Measurements from ENCODE around the gene CCDC160.
"Not testable (repeated sequence)": the region's sequence is repeated elsewhere in the genome, so short reads cannot be mapped to it uniquely, and the experiment has no call there.

Gene CCDC160
- total RNA-seq = 0 to 0.04 reads per million in 2 experiments

DNA sequence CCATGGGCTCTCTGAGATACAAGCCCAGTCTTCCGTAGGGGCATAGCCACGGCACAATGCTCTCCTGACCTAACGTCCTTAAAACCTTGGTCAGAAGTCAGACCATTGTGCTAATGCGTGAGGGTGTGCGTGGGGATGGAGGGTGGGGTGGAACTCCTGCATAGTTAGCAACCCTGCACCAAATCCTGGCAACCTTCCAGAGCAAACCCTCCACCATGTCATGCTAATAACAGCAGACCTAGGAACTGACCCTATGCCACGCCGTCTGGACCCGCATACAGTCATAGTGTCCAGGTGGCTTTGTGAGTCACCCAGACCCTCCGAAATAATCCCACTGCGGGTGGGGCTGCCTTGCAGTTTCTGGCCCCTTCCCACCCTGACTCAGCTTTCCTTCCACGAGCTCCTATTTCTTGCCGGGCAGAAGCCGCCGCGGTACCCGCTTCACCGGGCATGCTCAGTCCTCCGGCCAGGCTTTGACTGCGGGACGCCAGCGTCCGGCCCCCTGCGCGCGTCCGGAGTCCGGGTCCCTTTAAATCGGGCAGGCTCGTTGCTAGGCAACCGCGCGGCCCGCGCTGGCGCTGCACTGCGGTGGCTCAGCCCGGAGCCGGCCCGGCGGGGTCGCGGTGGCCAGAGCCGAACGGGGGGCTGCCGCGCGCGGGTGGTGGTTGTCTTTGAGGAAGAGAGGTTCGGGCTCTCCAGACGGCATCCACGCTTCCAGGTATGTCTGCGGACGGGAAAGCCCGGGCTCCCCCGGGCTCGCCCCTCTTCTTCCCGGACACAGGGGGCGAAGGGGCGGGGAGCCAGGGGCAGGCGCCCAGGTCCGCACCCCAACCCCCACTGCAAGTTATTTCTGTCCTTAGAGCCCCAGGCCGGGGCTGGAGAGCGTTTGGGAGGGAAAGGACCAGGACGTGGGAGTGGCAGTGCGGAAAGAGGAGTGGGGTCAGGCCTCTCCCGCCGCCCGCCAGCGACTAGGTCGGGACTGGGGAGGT, at the start of gene CCDC160:
Gene CCDC160 (plus strand): TSS at position 557 of the 989 bp plus-strand sequence. CDS start 7,619 bp downstream, outside the sequence.
- no peak for DNase-seq (ENCODE audit: low read depth)

DNA sequence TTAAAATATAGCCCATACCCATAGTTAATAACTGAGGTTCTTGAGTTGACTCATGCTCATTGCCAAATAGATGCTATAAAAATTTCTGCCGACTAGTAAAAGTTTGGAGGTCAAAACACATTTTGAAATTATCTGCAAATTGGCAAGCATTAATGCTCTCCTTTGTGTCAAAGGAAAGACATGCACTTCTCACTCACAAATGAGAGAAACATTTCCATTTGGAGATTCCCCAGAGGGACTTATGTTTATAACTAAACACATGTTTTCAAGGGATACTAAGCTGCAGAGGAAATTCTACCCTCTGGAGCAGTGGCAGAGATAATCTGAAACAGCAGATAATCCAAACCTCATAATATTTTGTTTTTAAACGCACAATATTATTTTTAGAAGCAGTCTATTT, 45.7 kb upstream of the CCDC160 start:
- DNase-seq (ENCODE audit: low read depth) = no peak

DNA sequence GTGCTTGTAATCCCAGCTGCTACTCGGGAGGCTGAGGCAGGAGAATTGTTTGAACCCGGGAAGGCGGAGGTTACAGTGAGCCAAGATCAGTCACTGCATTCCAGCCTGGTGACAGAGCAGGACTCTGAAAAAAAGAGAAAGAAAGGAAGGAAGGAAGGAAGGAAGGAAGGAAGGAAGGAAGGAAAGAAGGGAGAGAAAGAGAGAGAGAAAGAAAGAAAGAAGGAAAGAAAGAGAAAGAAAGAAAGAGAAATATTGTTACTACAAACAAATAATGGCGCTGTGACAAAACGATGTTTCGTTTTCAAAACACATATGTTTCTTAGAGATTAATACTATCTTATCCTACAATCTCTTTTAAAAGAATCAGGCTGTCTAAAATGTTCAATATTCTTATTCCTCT, 42.1 kb upstream of the CCDC160 start:
- DNase-seq (ENCODE audit: low read depth) = no peak

DNA sequence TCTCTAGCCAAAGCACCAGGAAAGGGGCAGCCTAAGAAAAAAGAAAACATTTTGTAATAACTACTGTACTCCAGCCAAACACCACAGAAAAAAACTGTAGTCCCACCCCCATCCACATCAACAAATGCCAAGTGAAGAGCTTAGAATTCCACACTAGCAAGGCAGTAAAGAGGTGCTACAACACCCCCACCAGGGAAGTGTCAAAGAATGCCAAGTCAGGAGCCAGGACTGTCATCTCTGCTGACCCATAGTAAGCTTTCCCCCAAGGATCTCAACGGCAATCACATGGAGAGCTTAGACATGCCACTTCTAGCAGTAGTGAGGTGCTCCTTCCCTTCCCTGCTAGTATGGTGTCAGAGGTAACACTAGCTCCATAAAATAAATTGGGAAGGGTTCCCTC, 34.4 kb upstream of the CCDC160 start:
- DNase-seq (ENCODE audit: low read depth) = no peak

DNA sequence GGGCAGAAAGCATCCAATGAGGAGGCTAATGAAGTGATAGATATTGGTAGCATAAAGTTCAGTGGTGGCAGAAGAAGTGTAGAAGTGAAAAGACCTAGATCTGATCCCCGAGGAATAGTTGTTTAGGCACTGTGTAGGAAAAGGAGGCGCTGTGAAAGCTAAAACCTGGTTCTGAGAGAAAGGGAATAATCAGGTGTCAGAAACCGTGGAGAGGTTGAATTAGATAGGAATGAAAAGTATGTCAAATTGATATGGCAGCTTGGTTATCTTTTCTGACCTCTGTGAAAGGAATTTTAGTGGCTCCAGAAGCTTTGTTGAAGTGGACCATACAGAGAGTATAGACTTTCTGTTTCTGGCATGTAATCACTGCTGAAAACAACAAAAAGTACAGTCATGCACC, 30.8 kb upstream of the CCDC160 start:
- no peak for DNase-seq (ENCODE audit: low read depth)

DNA sequence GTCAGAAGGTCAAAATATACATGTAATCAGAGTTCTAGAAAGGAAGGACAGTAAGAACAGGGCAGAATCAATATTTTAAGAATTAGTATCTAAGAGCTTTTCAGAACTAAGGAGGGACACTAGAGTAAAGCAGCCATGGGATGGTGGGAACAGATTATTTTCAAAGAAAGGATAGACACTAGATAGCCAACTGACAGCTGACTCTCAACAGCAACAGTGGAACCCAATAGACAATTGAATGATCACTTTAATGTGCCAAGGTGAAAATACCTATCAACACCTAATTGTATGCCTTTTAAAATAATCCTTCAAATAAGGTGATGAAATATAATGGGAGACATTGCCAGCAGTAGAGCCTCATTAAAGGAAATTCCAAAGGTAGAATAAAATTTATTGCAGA, 26.5 kb upstream of the CCDC160 start:
- DNase-seq (ENCODE audit: low read depth) = no peak

DNA sequence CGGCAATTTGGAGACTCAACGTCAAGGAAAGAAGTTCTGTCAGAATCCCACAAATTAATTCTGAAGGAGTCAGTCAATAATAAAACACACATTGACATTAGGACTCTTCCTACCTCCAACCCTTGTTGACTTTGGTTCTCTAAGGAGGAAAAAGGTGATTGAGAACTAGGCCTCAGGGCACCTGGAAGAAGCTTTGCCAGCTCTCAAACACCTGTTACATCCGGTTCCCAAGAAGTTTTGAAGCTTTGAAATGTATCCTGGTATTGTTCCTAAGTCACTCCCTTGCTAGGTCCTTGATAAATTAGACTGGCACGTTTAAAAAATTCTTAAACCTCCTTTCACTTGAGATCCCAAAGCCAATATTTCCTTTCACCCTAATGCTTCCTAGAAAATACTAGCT, 1.7 kb upstream of the CCDC160 start:
- DNase-seq (ENCODE audit: low read depth) = no peak

DNA sequence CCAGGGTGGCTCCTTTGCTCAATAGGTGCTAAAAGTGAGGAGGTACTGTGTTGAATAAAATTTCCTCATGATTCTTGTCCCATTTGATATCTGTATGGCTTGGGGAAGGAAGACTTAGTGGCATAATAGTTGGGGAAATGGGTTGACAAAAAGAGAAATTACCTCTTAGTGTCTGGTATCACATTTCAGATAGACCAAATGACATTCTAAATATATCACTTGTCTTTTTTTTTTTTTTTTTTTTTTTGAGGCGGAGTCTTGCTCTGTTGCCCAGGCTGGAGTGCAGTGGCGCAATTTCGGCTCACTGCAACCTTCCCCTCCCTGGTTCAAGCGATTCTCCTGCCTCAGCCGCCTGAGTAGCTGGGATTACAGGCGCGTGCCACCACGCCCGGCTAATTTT, 1.2 kb downstream of the CCDC160 start:
- DNase-seq (ENCODE audit: low read depth) = not testable (repeated sequence)

DNA sequence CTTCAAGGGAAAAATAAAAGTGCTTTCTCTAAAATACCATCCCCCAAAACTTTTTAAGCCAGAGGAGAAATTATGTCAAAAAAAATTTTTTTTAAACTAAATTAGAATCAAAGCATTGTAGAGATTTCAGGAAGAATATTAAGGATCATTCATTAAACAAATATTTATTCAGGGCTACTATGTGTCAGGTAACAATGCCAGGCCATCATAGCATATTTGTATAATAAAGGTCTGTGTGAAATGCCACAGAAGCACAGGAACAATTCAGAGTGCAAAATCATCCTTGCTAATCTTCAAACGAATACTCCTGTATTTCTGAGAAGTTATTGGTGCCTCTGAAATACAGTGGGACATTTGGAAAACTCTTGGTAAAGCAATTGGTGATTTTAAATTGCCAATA, 2.0 kb downstream of the CCDC160 start:
- DNase-seq (ENCODE audit: low read depth) = no peak

DNA sequence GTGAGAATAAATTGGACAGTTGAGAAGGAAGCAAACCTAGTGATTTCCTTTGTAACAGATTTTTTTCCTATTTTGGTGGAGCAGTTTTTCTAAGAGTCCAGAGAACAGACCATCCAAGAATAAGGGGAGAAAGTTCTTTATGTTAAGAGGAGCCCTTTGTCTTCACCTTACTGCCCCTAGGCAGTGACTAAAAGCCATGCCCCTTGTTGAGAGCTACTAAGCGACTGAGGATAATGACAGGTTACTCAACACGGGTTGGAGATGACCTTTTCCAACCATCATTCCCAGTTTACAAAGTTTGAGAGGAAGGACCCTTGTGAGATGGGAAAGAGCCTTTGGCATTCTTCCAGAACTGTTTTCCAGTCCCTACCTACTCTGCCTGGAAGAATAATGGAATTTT, 3.2 kb downstream of the CCDC160 start:
- DNase-seq (ENCODE audit: low read depth) = no peak

DNA sequence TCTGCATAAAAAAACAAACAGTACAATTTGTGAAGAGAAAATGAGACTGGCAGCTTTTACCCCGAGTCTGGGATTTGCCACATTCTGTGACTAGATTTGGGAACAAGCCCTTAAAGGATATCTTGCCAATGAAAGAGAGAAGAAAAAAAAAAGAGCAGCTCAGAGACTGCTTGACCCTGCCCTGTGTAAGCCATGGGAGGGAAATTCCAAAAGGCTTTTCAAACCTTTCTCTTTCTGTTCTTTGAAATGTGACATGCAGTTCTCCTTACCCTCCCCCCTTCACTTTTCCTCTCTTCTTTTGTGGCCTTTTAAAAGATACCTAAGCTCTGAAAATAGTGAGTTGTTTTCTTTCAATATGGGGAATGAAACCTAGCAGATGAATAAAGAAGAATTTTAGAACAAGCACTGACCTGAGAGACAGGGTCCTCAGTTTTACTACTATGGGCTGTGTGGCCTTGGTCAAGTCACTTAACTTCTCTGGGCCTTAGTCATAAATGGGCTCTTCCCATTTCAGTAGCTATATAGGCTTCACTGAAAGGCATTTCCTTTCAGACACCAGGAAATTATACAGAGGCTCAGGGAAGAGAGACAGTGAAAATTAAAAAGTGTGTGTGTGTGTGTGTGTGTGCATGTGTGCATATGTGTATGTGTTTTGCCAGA, 5.1 kb downstream of the CCDC160 start:
- DNase-seq (ENCODE audit: low read depth) = no peak

DNA sequence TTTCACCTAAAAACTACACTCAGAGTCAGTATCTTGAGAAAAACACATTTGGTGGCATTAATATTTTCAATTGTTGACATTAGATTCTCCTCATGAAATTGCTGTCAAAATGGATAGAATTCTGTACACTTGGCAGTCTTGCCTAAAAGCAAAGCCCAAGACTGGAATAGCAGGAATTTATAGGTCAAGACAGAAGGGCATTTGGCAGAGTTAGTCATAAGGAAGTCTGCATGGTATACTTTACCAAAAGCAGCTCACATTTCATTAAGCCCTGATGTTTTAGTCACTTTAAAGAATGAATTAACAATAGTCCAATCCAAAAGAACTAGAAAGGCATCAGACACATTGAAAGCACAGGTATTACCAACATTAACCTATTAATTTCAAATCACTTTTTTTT, 7.1 kb downstream of the CCDC160 start:
- no peak for DNase-seq (ENCODE audit: low read depth)

DNA sequence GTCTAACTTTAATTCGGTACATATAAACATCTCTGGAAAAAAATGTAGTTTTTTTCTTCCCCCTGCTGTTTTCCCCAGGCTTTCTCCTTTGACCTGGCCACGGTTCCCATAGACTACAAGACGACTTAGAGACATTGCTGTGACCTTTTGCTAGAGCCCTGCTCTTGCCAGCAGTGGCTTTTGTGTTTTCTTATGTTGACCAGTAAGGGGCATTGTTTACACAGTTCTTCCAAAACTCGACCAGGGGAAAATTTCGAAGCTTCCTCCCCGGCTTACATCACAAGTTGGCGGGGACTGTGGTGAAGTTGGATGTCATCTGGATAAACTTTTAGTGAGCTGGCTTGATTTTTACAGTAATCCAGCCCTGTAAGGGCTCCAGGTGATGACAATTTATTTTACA, 9.3 kb downstream of the CCDC160 start:
- DNase-seq (ENCODE audit: low read depth) = no peak

DNA sequence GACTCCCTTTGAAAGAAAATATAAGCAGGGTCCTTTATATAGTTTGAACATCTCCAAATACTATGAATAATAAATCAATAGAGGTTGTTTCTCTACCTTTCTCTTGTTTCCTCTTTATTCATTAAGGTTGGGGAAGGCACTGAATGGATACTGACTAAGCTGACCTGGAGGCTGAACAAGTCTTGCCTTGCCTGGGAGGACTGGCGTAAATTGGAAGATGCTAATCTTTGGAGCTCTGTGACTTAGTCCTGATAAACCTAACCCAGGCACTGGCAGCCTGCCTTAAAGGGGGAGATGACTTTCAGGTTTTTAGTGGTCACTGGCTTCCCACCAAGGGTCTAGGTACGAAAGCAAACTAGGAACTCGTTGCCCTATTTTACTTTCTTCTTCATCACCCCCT, 10.5 kb downstream of the CCDC160 start:
- DNase-seq (ENCODE audit: low read depth) = no peak

DNA sequence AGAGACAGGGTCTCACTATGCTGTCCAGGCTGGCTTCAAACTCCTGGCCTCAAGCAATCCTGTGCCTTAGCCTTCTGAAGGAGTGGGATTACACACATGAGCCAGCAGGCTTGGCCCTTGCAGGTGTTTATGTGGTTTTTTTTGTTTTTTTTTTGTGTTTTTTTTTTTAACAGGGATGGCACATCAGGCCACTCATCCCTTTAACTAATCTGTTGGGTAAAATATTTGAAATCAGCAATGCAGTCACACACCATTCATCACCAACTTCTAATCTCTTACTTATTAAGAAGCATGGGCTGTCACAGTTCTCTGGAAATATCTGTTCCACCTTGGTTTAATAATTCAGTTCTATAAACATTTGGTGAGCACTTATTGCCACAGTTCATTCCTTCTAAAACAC, 12.3 kb downstream of the CCDC160 start:
- DNase-seq (ENCODE audit: low read depth) = no peak

DNA sequence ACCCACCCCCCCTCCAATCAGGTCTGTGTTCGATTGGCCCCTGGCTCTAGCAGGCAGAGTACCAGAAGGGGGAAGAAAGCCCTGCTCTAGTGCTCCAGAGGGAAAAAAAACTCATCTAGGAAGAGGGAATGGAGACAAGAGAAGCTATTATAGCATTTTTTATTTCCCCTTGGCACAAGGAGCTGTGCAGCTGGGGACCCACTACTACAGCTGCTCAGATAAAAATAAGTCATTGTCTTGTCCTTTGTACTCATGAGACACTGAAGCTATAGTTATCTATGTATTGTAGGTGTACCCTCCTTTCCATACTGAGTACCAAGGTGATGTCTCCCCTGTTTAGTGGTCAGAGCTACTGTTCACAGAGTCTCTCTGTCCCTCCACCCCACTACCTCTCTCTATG, 14.3 kb downstream of the CCDC160 start:
- no peak for DNase-seq (ENCODE audit: low read depth)

DNA sequence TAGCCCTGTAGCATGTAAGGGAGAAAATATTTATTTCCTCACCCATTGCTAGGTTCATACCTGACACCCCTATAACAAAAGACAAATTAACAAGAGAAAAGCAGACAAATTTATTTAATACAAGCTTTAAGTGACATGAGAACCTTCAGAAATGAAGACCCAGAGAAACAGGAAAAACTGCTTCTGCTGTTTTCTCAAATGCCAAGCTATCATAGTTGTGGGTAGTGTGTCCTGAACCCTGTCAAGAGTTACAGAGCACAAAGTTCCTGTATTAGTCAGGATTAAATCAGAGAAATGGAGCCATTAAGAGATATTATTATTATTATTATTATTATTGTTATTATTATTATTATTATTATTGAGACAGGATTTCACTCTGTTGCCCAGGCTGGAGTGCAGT, 17.5 kb downstream of the CCDC160 start:
- DNase-seq (ENCODE audit: low read depth) = no peak

DNA sequence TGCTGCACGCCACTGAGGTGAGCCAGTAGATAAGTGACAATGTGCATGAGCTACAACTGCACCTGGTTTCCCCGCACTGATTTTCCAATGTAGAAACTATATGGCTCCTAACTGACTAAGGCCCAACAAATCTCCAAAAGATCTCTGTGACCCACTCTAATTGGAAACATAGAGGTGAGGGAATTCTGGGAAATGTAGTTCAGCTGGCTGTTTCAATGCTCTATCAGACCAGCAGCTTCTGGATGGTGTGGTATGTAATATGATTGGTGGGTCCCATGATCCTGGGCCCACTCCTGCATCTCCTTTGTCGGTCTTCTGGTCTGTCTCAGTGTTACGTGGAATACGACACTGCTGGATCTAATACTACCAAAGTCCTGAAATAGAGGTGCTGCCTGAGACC, 18.6 kb downstream of the CCDC160 start:
- DNase-seq (ENCODE audit: low read depth) = no peak

DNA sequence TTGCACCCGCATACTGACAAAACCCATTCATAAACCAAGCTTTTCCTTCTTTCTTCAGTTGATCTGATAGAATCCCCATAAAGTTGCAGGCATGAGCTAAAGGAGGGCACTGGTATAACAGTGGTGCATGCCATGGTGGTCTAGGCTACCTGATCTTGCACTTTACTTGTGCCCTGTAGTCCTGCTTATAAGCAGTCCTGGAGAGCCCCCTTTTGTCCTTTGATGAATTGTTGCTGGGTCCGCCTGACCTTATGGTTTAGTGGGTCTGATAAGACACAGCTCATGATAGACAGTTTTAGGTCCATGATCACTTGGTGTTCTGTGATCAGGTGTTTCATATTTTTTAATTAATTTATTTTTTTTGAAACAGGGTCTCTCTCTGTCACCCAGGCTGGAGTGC, 19.7 kb downstream of the CCDC160 start:
- no peak for DNase-seq (ENCODE audit: low read depth)

DNA sequence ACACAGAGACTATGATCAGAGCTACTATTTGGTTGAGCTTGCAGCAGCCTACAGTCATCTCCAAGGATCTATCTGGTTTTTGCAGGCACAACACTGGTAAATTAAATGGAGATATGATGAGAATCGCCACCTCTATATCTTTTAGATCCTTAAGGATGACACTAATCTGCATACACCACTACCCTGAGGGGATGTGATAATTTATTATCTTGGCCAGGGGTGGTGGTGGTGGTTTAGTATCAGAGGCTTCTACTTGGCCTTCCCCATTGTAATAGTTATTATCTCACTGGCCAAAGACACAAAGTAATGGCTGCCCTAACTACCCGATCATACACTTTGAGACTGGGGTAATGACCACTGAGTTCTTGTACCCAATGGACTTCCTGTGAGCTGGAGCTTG, 21.2 kb downstream of the CCDC160 start:
- DNase-seq (ENCODE audit: low read depth) = no peak

DNA sequence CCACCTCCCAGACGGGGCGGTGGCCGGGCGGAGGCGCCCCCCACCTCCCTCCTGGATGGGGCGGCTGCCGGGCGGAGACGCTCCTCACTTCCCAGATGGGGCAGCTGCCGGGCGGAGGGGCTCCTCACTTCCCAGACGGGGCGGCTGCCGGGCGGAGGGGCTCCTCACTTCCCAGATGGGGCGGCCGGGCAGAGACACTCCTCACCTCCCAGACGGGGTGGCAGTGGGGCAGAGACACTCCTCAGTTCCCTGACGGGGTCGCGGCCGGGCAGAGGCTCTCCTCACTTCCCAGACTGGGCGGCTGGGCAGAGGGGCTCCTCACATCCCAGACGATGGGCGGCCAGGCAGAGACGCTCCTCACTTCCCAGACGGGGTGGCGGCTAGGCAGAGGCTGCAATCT, 49.0 kb downstream of the CCDC160 start:
- DNase-seq (ENCODE audit: low read depth) = not testable (repeated sequence)

DNA sequence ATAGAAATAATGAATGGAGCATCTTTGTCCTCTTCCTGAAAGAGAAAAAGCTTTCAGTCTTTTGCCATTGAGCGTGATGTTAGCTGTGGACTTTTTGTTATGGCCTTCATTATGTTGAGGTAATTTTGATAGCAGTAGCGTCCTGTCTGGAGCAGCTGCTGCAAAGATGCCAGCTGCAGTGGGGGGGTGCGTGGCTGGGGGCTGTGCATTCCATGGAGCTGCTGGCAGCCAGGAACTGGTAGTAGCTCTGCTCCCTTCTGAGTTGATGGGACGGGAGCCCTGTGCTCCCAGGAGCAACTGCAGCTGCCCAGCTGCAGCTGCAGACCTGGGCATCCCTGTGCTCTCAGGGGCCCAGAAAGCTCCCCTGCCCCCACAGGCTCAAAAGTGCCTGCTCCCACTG, 50.4 kb downstream of the CCDC160 start:
- DNase-seq (ENCODE audit: low read depth) = no peak

DNA sequence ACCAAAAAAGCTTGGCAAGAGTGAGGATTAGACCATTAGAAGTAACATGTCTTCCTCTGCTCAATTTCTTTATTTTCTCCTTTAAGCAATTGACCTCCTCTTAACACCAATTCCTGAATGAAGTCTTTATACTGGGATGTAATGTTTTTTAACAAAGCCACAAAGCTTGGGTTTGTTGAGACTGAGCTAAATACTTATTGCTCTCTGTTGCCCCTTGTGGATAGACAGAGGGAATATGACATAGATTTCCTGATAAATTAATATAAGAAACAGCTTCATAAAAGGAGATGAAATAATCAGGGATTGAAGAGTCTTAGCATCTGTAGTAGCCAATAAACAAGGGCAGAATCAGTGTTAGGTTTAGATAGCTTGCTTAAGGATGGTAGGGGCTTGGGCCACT, 57.6 kb downstream of the CCDC160 start:
- DNase-seq (ENCODE audit: low read depth) = no peak

Data from T follicular helper cell (primary cell).